GM21825 (cell line): ENCODE data around the gene ATF3.
A peak's percentile ranks its signal among the peaks of the same experiment; 100 is the strongest.

ENCODE experiments used
- ATAC-seq: cut with Tn5 transposase; IDR thresholded peaks from one replicate; pipeline ENCODE4 v1.9.1; 2021; ENCODE audit warnings: mild to moderate bottlenecking, moderate library complexity; ENCODE audit not compliant: unreplicated experiment

Gene ATF3

DNA sequence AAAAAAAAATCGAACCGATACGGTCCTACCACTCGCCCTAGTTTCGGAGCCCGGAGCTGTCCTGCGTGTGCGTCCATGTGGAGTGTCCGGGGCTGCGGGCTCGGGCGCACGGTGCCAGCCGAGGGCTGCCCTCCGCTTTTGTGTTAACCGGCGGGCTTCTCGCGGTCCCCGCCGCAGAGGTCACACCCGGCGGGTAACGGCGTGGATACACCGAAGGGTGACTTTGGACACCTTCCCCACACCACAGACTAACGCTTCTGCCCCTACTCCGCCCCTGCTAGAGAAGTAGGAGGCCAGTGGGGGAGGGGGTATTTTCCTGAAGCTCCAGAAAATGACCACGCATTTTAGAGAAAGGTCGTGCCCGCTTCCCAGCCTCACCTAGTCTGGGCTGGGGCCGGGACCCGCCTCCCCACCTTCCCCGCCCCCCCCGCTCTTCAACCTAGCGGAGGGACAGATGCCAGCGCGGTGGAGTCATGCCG, 609 bp upstream of the ATF3 start:
- ATAC-seq: no peak

- ATAC-seq: peak; percentile 6
Observed at GRCh38 chr1:212608959-212609700, 569 bp downstream of the ATF3 start.

GRCh38 chr1:212609701-212610574, 1.4 kb downstream of the ATF3 start:
- no peak for ATAC-seq

DNA sequence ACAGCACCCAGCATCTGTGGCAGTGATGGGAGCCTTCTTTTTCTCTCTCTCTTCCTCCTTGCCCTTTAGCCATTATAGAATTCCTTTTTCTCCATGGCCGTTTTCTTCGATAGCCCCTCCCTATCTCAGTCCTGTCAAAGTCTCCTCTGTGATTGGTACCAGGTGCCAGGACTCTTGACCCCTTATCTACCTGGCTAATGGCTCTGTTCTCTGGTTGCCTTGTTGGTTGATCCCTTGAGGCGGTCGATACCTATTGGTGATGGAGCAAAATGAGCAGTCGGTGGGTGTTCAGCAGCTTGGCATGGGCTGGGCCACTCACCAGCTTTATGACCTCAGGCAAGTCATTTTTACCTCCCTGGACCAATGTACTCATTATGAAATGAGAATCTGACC, 2.0 kb downstream of the ATF3 start:
- no peak for ATAC-seq

DNA sequence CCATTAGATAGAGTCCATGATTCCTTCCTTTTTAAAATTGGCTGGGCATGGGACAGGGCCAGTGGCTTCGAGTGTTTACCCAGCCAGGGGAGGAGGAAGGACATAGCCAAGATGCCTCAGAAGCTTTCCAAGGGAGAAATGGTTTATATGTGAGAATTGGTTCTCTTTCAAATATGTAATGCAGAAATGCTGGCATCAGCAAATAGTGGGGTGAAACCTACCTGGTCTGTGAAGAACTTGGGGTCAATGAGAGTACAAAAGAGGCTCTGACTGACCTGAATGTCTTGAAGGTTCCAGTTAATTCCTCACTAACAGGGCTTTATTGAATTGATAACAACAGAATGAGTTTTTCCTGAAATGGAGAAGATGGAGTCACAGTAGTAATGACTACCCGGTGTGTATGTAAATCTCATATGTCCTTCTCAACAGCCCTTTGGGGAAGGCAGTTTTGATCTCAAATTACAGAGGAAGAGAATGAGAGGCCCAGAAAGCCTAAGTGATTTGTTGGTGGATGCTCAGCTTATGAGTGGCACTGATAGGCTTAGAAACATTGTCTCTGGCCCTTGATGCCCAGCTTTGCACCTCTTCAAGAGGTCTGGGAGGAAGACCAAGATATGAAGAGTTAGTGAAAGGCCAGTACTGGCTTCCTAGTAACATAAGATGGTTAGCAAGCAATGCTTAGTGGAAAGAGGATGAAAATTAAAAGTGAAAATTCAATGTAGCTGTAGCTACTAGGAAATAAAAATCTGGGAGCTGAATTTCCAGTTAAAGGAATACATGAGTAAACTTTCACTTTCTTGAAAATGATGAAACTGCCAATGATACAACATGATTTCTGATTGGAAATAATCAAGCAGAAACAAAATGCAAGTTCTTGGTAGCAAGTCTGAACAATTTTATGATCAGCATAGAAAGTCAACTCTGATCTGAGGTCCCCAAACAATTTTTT, 2.7 kb downstream of the ATF3 start:
- no peak for ATAC-seq

- no peak for ATAC-seq
Observed at GRCh38 chr1:212612041-212612961, 3.7 kb downstream of the ATF3 start.

- no peak for ATAC-seq
Observed at GRCh38 chr1:212613440-212614335, 5.1 kb downstream of the ATF3 start.

- ATAC-seq: no peak
Observed at GRCh38 chr1:212614453-212615200, 6.1 kb downstream of the ATF3 start.

DNA sequence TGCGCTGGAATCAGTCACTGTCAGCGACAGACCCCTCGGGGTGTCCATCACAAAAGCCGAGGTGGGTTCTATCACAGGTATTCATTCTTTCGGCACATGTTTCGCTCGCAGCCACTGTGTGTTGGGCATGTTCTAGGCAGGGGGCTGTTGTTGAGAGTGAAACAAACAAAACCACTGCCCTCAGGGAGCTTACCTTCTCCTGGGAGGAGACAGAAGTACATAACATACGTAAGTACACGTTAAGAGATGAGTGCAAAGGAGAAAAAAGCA, 6.6 kb downstream of the ATF3 start:
- no peak for ATAC-seq

DNA sequence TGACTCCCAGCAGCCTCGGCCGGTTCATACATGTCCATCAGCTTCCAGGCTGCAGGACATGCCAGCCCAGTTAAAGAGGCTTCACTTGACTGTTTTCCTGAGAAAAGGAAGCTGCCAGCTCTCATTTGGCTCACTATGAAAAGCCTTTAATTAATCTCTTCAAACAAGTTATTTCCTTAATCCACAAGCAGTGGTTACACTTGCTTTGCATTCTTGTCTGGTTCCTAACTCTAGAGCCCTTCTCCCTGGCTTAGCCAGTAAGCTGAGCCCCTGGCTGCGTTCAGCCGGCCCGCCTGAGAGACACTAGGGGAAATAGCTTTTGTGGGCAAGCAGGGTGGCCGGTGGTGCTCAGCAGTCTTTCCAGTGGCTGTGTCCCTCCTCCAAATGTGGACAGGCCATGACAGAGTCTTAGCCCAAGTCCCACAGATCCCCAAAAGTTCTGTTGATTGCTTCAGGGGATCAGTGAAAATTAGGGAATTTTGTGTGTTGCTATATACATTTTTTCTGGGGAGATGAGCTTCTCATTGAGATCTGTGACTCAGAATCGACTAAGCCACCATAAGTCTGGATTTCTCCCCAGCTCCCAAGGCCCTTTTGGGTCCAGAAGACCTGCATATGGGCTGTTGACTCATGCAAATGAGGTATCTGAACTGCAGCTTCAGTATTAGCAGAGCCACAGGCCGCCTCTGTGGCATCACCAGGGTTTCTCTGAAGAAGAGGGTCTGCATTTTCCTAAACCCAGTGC, 10.1 kb downstream of the ATF3 start:
- ATAC-seq: no peak

- ATAC-seq: no peak
Observed at GRCh38 chr1:212620293-212620692, 11.7 kb downstream of the ATF3 start.

DNA sequence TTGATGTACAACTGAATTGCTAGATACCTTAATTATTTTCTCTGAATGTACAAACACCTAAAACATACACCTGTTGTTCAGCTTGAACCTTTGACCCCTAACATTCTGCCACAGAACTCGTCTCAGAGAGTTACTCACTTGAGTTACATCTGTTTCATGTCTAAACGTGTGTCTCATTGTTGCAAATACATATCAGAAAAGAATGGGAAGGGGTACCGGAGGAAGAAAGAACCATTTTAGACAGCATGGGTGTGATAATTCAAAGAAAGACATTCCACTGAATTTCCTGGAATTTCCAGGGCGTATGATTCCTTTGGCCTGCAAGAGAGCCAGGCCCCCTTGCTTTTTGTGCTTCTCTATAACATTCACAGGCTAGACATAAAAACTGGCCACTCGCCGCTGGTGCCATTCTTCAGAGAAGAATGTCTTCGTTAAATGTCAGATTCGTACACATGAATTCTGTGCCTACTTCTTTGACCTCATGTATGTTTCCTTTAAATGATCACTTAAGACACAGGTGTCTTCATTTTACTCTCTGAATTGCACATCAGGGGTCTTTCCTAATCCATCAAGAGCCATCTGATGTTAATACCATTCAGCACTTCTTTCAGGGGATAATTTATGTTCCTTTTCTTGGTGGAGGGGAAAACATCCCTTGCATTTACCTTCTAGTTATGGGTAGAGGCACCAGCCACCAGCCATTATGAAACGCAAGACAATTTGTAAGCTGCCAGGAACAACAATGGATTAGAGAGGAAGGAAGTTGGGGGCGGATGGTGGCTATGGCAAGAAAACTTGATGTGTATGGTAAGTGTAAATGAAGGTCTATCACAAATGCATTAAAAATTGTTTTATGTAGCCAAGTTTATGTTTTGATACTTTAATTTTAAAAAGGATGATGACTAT, 12.7 kb downstream of the ATF3 start:
- no peak for ATAC-seq

DNA sequence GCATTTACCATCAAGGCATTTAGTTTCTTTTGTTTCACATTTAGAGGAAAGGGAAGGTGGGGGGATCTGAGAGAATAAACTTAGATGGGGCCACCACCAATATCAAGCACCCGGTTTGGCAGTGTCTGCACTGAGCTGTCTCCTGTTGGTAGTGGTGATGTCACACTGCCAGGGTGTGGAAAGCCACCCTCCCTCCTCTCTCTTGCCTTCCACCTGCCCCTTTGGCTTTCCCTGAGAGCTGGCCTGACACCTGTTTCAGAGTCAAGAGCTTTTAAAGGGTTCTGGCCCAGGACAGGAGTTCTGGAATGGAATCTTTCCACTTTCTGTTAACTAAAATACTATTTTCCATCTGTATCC, 13.4 kb downstream of the ATF3 start:
- no peak for ATAC-seq

DNA sequence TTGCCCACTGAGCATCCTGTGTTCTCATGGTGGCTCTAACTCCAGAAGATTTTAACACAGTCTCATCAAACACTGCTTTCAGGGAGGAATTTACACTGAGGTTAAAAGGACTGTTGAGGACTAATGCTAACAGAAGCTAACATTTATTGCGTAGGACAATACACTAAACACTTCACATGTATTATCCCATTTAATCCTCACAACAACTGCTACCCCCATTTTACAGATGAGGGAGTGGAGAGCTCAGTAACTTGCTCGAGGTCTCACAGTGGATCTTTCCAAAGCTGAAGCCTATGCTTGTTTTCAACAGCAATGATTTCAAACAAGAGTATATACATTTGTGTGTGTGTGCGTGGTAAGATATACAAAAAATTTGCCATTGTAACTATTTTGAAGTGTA, 13.9 kb downstream of the ATF3 start:
- no peak for ATAC-seq

- ATAC-seq: no peak
Observed at GRCh38 chr1:212622906-212623305, 14.3 kb downstream of the ATF3 start.

- no peak for ATAC-seq
Observed at GRCh38 chr1:212623603-212624002, 15.0 kb downstream of the ATF3 start.

GRCh38 chr1:212624976-212625501, 16.5 kb downstream of the ATF3 start:
- ATAC-seq: no peak
